GM23338 (cell line): ENCODE results near the gene SGK1. TPM values are rescaled to one million over a fixed set of nuclear protein-coding genes. Genes with fewer than 3 reads are reported as not detected.

ENCODE experiments used
- ATAC-seq: fragments of 200-7000 bp; cut with Tn5 transposase; 3 replicates; pipeline ENCODE4 v1.9.1; 2020
- DNase-seq: peaks from one replicate; pipeline ENCODE4 v3.0.0-alpha.2; 2015; ENCODE audit warnings: low spot score
- H2AFZ ChIP-seq: fragments of 200-600 bp; sonication (generic); 2 replicates; pipeline ENCODE4 v1.8.0; 2016; ENCODE audit warnings: antibody characterized with exemption, mild to moderate bottlenecking, moderate library complexity
- H3F3A ChIP-seq: fragments of 200-600 bp; sonication (generic); replicated peaks from 2 replicates; pipeline ENCODE4 v1.8.0; 2017; ENCODE audit warnings: antibody characterized with exemption, mixed run types, low read depth
- H3K27ac ChIP-seq: fragments of 200-600 bp; sonication (generic); 2 replicates; pipeline ENCODE4 v1.6.1; 2016; ENCODE audit warnings: low read depth
- H3K27me3 ChIP-seq: fragments of 200-600 bp; sonication (generic); 2 replicates; pipeline ENCODE4 v1.8.0; 2016; ENCODE audit warnings: mild to moderate bottlenecking, mixed run types, moderate library complexity; ENCODE audit not compliant: insufficient read depth
- H3K36me3 ChIP-seq: fragments of 200-600 bp; sonication (generic); 2 replicates; pipeline ENCODE4 v1.8.0; 2016; ENCODE audit warnings: mild to moderate bottlenecking; ENCODE audit not compliant: insufficient read depth
- H3K4me1 ChIP-seq: fragments of 200-600 bp; sonication (generic); 2 replicates; pipeline ENCODE4 v1.8.0; 2016; ENCODE audit warnings: mild to moderate bottlenecking, moderate library complexity; ENCODE audit not compliant: insufficient read depth
- H3K4me2 ChIP-seq: fragments of 200-600 bp; sonication (generic); 2 replicates; pipeline ENCODE4 v1.7.1; 2017; ENCODE audit warnings: mixed run types
- H3K4me3 ChIP-seq: fragments of 200-600 bp; sonication (generic); 2 replicates; pipeline ENCODE4 v1.6.1; 2016; ENCODE audit warnings: mixed run types
- H3K79me2 ChIP-seq: fragments of 200-600 bp; sonication (generic); replicated peaks from 2 replicates; pipeline ENCODE4 v1.8.0; 2017; ENCODE audit warnings: mild to moderate bottlenecking; ENCODE audit not compliant: insufficient read depth
- H3K9me2 ChIP-seq: fragments of 200-600 bp; sonication (generic); 2 replicates; pipeline ENCODE4 v1.8.0; 2017; ENCODE audit not compliant: insufficient read depth
- H4K20me1 ChIP-seq: fragments of 200-600 bp; sonication (generic); replicated peaks from 2 replicates; pipeline ENCODE4 v1.8.0; 2017; ENCODE audit warnings: mild to moderate bottlenecking; ENCODE audit not compliant: insufficient read depth
- H3K27ac Mint-ChIP-seq: 2 replicates; pipeline ENCODE4 v1.8.0; 2020; ENCODE audit warnings: inconsistent platforms, mild to moderate bottlenecking, moderate library complexity, mixed read lengths
- H3K27me3 Mint-ChIP-seq: 3 replicates; pipeline ENCODE4 v1.8.0; 2022; ENCODE audit warnings: low read depth, mild to moderate bottlenecking, moderate library complexity, mixed read lengths, inconsistent platforms; ENCODE audit not compliant: insufficient read depth, poor library complexity
- H3K36me3 Mint-ChIP-seq: 3 replicates; pipeline ENCODE4 v1.8.0; 2021; ENCODE audit warnings: low read depth, mild to moderate bottlenecking, inconsistent platforms, moderate library complexity, mixed read lengths
- H3K4me1 Mint-ChIP-seq: 3 replicates; pipeline ENCODE4 v1.8.0; 2020; ENCODE audit warnings: mild to moderate bottlenecking, inconsistent platforms, mixed read lengths
- H3K4me3 Mint-ChIP-seq: 3 replicates; pipeline ENCODE4 v1.8.0; 2021; ENCODE audit warnings: moderate library complexity, mild to moderate bottlenecking, inconsistent platforms, mixed read lengths
- H3K9me3 Mint-ChIP-seq: 3 replicates; pipeline ENCODE4 v1.8.0; 2020; ENCODE audit warnings: moderate library complexity, mild to moderate bottlenecking, inconsistent platforms, mixed read lengths
- CTCF ChIP-seq, 2 experiments: fragments of 200-600 bp in 1 of 2; sonication (generic) in 1 of 2; conservative IDR thresholded peaks; 2 replicates each; pipeline versions ENCODE4 v1.5.1 to v1.6.1; 2016 to 2017; ENCODE audit warnings: antibody characterized with exemption in 2 of 2, low read depth in 2 of 2, mild to moderate bottlenecking in 2 of 2, moderate library complexity in 1 of 2
- ETS1 ChIP-seq: IDR thresholded peaks from 2 replicates; pipeline ENCODE4 v1.6.1; 2016; ENCODE audit warnings: antibody characterized with exemption
- JUNB ChIP-seq: IDR thresholded peaks from one replicate; pipeline ENCODE4 v1.6.1; 2016; ENCODE audit warnings: antibody characterized with exemption; ENCODE audit not compliant: unreplicated experiment
- ZNF114 ChIP-seq: fragments of 250-450 bp; sonication (Bioruptor Pico); IDR thresholded peaks from 2 replicates; pipeline ENCODE4 v1.5.0; 2020; ENCODE audit warnings: mild to moderate bottlenecking, moderate library complexity
- ZNF462 ChIP-seq: fragments of 250-450 bp; sonication (Bioruptor Pico); IDR thresholded peaks from 2 replicates; pipeline ENCODE4 v1.5.0; 2020; ENCODE audit warnings: mild to moderate bottlenecking, moderate library complexity
- polyA plus RNA-seq: library from polyadenylated mRNA; unstranded; fragments of >200 nt; fragmentation: Nextera tagmentation; extraction: Ambion mirVana; gene quantifications from 2 replicates; pipeline ENCODE4 v1.2.1, GENCODE V29; 2016
- total RNA-seq: library from RNA; depleted of rRNA; stranded (reverse); fragments of >200 nt; shearing (Covaris generic); gene quantifications from 2 replicates; pipeline ENCODE4 v1.2.3, GENCODE V29; 2014

Gene SGK1
- total and polyA plus RNA-seq, 2 experiments from 2014 or later = 16.3 to 37.2 TPM

GRCh38 chr6:134308800-134309199 lies 9.1 kb downstream of the SGK1 start:
- Histone ChIP-seq H3K79me2 (no peaks in the 10 kb centered on the region), H3K36me3 (no peaks in the 10 kb centered on the region), H3K27ac (no peak overlapping the region), H3K27me3 (no peaks in the 10 kb centered on the region; the same call in 1 of the 2 replicates), H3K4me1 (peaks cover 16% of the 10 kb centered on the region), H3K4me2 (no peak overlapping the region), H4K20me1 (no peaks in the 10 kb centered on the region), H3K4me3 (no peak overlapping the region), H2AFZ (no peak overlapping the region), H3F3A (no peaks in the 10 kb centered on the region), H3K9me2 (no peaks in the 10 kb centered on the region)
- ATAC-seq (no peak), DNase-seq (no peak)
- H3K9me3 Mint-ChIP-seq = no peaks in the 10 kb centered on the region
- H3K27me3 Mint-ChIP-seq = peaks cover 12% of the 10 kb centered on the region
- peaks cover 30% of the 10 kb centered on the region for H3K4me1 Mint-ChIP-seq
- H3K27ac Mint-ChIP-seq = no peak overlapping the region
- H3K36me3 Mint-ChIP-seq = no peaks in the 10 kb centered on the region
- no peak overlapping the region for H3K4me3 Mint-ChIP-seq
- no peak for TF ChIP-seq JUNB
- TF ChIP-seq ETS1 = no peak
- TF ChIP-seq CTCF (conservative IDR thresholded peaks at IDR 0.05; ENCODE audit: low read depth in 2 of 2) = no peak
- TF ChIP-seq ZNF114 (CRISPR knock-in tag) = no peak
- no peak for TF ChIP-seq ZNF462
